Endodermal cell (in vitro differentiated cells): ENCODE measurements around the gene CR2. TPM values are rescaled to one million over a fixed set of nuclear protein-coding genes. Genes with fewer than 3 reads are reported as not detected.
A peak's percentile ranks its signal among the peaks of the same experiment; 100 is the strongest.

Experiments
- DNase-seq: peaks from one replicate; pipeline ENCODE4 v3.0.0-alpha.2; 2017
- H3K27ac ChIP-seq: 2 replicates; pipeline ENCODE4 v1.5.1; 2013; ENCODE audit warnings: mild to moderate bottlenecking, low read depth, low read length, moderate library complexity
- H3K27me3 ChIP-seq: 2 replicates; pipeline ENCODE4 v1.6.1; 2013; ENCODE audit warnings: mild to moderate bottlenecking, low read length, moderate library complexity; ENCODE audit not compliant: insufficient read depth, control insufficient read depth, poor library complexity, severe bottlenecking
- H3K36me3 ChIP-seq: 2 replicates; pipeline ENCODE4 v1.7.0; 2013; ENCODE audit warnings: mild to moderate bottlenecking, low read length, moderate library complexity; ENCODE audit not compliant: control insufficient read depth, insufficient read depth
- H3K4me1 ChIP-seq: one replicate; pipeline ENCODE4 v1.7.0; 2013; ENCODE audit warnings: low read length; ENCODE audit not compliant: control insufficient read depth, insufficient read depth
- H3K4me3 ChIP-seq: 2 replicates; pipeline ENCODE4 v1.5.1; 2013; ENCODE audit warnings: mild to moderate bottlenecking, low read length, moderate library complexity
- H3K9ac ChIP-seq: 2 replicates; pipeline ENCODE4 v1.6.1; 2013; ENCODE audit warnings: mild to moderate bottlenecking, low read length, moderate library complexity; ENCODE audit not compliant: poor library complexity, severe bottlenecking; ENCODE audit errors: extremely low read depth
- H3K9me3 ChIP-seq: 2 replicates; pipeline ENCODE4 v1.6.1; 2013; ENCODE audit warnings: mild to moderate bottlenecking, low read length, moderate library complexity; ENCODE audit not compliant: control insufficient read depth
- H3K27ac Mint-ChIP-seq: 2 replicates; pipeline ENCODE4 v1.8.0; 2020; ENCODE audit warnings: mixed read lengths
- H3K27me3 Mint-ChIP-seq: 2 replicates; pipeline ENCODE4 v1.8.0; 2021; ENCODE audit warnings: mild to moderate bottlenecking, mixed read lengths; ENCODE audit not compliant: insufficient read depth
- H3K36me3 Mint-ChIP-seq: 2 replicates; pipeline ENCODE4 v1.8.0; 2020; ENCODE audit warnings: low read depth, mixed read lengths
- H3K4me1 Mint-ChIP-seq: 2 replicates; pipeline ENCODE4 v1.8.0; 2020; ENCODE audit warnings: mixed read lengths
- H3K4me3 Mint-ChIP-seq: 2 replicates; pipeline ENCODE4 v1.8.0; 2020; ENCODE audit warnings: mild to moderate bottlenecking, moderate library complexity, mixed read lengths
- H3K9me3 Mint-ChIP-seq: 2 replicates; pipeline ENCODE4 v1.8.0; 2020; ENCODE audit warnings: mild to moderate bottlenecking, mixed read lengths
- CTCF ChIP-seq: fragments of 200-600 bp; sonication (generic); conservative IDR thresholded peaks from 2 replicates; pipeline ENCODE4 v1.5.0; 2021; ENCODE audit warnings: antibody characterized with exemption, mild to moderate bottlenecking
- WGBS, 2 experiments: methylation state at CpG; one replicate each; pipeline versions ENCODE4 v1.1.5 to v1.1.7; 2013; ENCODE audit warnings: missing lambda C conversion rate in 2 of 2, mixed read lengths in 1 of 2; ENCODE audit not compliant: insufficient coverage in 1 of 2, insufficient read length in 1 of 2; 5-methylcytosine and 5-hydroxymethylcytosine counted together
- total RNA-seq, 2 donors: library from RNA; stranded (reverse); fragmentation: NEBNext Ultra II Directional in 1 of 2; extraction: Animal tissue kit (Norgen Biotek cat#: 25700) in 1 of 2; gene quantifications; 2 replicates in 1 of 2; 3 replicates in 1 of 2; pipeline ENCODE4 v1.2.1, GENCODE V29; 2021

CR2 gene
- total RNA-seq, 2 donors from 2014 or later, result 0.48 to 2.1 TPM

DNA sequence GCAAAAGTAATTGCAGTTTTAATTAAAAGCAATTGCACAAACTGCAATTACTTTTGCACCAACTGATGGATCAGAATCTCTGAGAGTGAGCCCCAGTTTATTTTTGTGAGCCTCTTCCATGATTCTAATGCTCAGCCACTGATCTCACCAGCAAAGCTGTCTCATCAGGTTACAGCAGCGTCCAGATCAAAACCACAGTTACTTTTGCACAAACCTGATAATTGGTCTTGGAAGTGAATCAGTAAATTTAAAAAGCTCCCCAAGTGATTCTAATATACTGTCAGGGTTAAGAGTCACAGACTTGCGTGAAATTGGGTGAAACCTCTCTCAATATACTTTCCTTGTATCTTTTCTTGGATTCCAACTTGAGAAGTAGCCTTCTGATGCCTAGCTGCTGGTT lies 13.5 kb upstream of the CR2 start:
- peaks cover 13% of the 10 kb centered on the region for H3K27me3 ChIP-seq
- no peaks in the 10 kb centered on the region for H3K9me3 ChIP-seq
- 90% methylated on average over 2 of the region's 2 CpGs for WGBS, 2 experiments
- no peaks in the 10 kb centered on the region for H3K9me3 Mint-ChIP-seq
- H3K4me3 ChIP-seq, result no peak overlapping the region
- H3K27ac ChIP-seq, result no peak overlapping the region
- no peaks in the 10 kb centered on the region for H3K4me1 Mint-ChIP-seq
- H3K36me3 Mint-ChIP-seq, result no peaks in the 10 kb centered on the region
- H3K4me1 ChIP-seq, result no peaks in the 10 kb centered on the region
- H3K27me3 Mint-ChIP-seq, result peaks cover 8% of the 10 kb centered on the region
- no peak for DNase-seq
- no peak overlapping the region for H3K27ac Mint-ChIP-seq
- no peak for TF ChIP-seq CTCF
- H3K9ac ChIP-seq, result no peak overlapping the region
- H3K36me3 ChIP-seq, result no peaks in the 10 kb centered on the region
- H3K4me3 Mint-ChIP-seq, result no peak overlapping the region

GRCh38 chr1:207444514-207445217 lies 9.5 kb upstream of the CR2 start:
- no peak overlapping the region for H3K27ac ChIP-seq
- TF ChIP-seq CTCF, result no peak
- DNase-seq, result no peak
- H3K4me3 ChIP-seq, result no peak overlapping the region
- H3K36me3 ChIP-seq, result no peaks in the 10 kb centered on the region
- 84 to 89% methylated on average over 3 to 5 of the region's 5 CpGs for WGBS, 2 experiments
- H3K27me3 Mint-ChIP-seq, result peaks cover 15% of the 10 kb centered on the region
- H3K27ac Mint-ChIP-seq, result no peak overlapping the region
- H3K27me3 ChIP-seq, result peaks cover 30% of the 10 kb centered on the region
- H3K4me3 Mint-ChIP-seq, result no peak overlapping the region
- H3K4me1 Mint-ChIP-seq, result no peaks in the 10 kb centered on the region
- H3K9me3 ChIP-seq, result no peaks in the 10 kb centered on the region
- H3K36me3 Mint-ChIP-seq, result no peaks in the 10 kb centered on the region
- no peak overlapping the region for H3K9ac ChIP-seq
- H3K4me1 ChIP-seq, result no peaks in the 10 kb centered on the region
- H3K9me3 Mint-ChIP-seq, result no peaks in the 10 kb centered on the region

DNA sequence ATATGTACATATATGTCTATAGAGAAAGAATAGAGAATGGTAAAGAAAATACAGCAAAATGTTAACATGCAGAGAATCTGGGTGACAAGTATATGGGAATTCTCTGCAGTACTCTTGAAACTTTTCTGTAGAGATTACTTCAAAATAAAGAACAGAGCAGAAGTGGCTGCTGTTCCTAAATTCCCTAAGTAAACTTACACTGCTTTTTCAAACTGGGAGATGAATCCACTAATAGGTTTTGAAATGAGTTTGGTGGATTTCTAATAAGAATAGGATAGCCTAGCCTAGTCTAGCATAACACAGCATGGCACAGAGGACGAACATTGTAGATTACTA lies 450 bp upstream of the CR2 start:
- Mint-ChIP-seq H3K9me3 (no peaks in the 10 kb centered on the region), H3K27me3 (peaks cover 40% of the 10 kb centered on the region), H3K4me3 (peak overlapping the region; percentile 53), H3K27ac (no peak overlapping the region), H3K4me1 (no peaks in the 10 kb centered on the region), H3K36me3 (no peaks in the 10 kb centered on the region)
- Histone ChIP-seq H3K4me3 (peak overlapping the region; percentile 76), H3K27ac (no peak overlapping the region), H3K36me3 (no peaks in the 10 kb centered on the region), H3K27me3 (peaks cover 96% of the 10 kb centered on the region), H3K4me1 (no peaks in the 10 kb centered on the region), H3K9ac (no peak overlapping the region), H3K9me3 (no peaks in the 10 kb centered on the region)
- no peak for TF ChIP-seq CTCF
- WGBS, 2 experiments, result 26 to 57% methylated on average over 1 of the region's 1 CpG
- DNase-seq, result no peak
